GM21526 (cell line): ENCODE results near the gene KYNU.
A peak's percentile ranks its signal among the peaks of the same experiment; 100 is the strongest.

Experiments
- ATAC-seq: cut with Tn5 transposase; IDR thresholded peaks from one replicate; pipeline ENCODE4 v1.9.1; 2021; ENCODE audit warnings: moderate library complexity; ENCODE audit not compliant: unreplicated experiment, low FRiP score

KYNU gene

GRCh38 chr2:142952793-142953494 is 75.5 kb downstream of the KYNU start:
- ATAC-seq: no peak

GRCh38 chr2:142954493-142954892 is 77.0 kb downstream of the KYNU start:
- ATAC-seq: no peak

- no peak for ATAC-seq
Measured at GRCh38 chr2:142957144-142957543, 79.7 kb downstream of the KYNU start.

GRCh38 chr2:142961202-142961601 is 83.7 kb downstream of the KYNU start:
- ATAC-seq: no peak

- no peak for ATAC-seq
Measured at GRCh38 chr2:142965443-142965842, 88.0 kb downstream of the KYNU start.

GRCh38 chr2:142966284-142966683 is 88.8 kb downstream of the KYNU start:
- no peak for ATAC-seq

GRCh38 chr2:142967060-142967459 is 89.6 kb downstream of the KYNU start:
- ATAC-seq: no peak

GRCh38 chr2:142973160-142973821 is 95.8 kb downstream of the KYNU start:
- ATAC-seq: no peak

- ATAC-seq: no peak
Measured at GRCh38 chr2:142973822-142974207, 96.4 kb downstream of the KYNU start.

GRCh38 chr2:142974288-142975024 is 97.0 kb downstream of the KYNU start:
- no peak for ATAC-seq

GRCh38 chr2:142975239-142975638 is 97.8 kb downstream of the KYNU start:
- no peak for ATAC-seq

GRCh38 chr2:142980246-142981068 is 103.0 kb downstream of the KYNU start:
- ATAC-seq: no peak

GRCh38 chr2:142981069-142981378 is 103.6 kb downstream of the KYNU start:
- no peak for ATAC-seq

- ATAC-seq: no peak
Measured at GRCh38 chr2:142981756-142982155, 104.3 kb downstream of the KYNU start.

GRCh38 chr2:142983174-142983573 is 105.7 kb downstream of the KYNU start:
- ATAC-seq: peak; percentile 56

- ATAC-seq: no peak
Measured at GRCh38 chr2:142984657-142985056, 107.2 kb downstream of the KYNU start.

- ATAC-seq: no peak
Measured at GRCh38 chr2:142987044-142987443, 109.6 kb downstream of the KYNU start.

- ATAC-seq: peak; percentile 80
Measured at GRCh38 chr2:142989273-142990204, 112.1 kb downstream of the KYNU start.

GRCh38 chr2:142991295-142991694 is 113.8 kb downstream of the KYNU start:
- no peak for ATAC-seq

- ATAC-seq: no peak
Measured at GRCh38 chr2:142992840-142993239, 115.4 kb downstream of the KYNU start.
